Heart left ventricle (tissue), 13 donors: ENCODE measurements around the gene UGT1A6.

ENCODE experiments used
- POLR2A ChIP-seq, 2 donors: fragments of 450-650 bp; IDR thresholded peaks; one replicate each; pipeline ENCODE4 v1.6.1; 2017; ENCODE audit warnings: antibody characterized with exemption in 2 of 2, mild to moderate bottlenecking in 2 of 2, moderate library complexity in 2 of 2
- TF ChIP-seq, protein P1 (sequence below), 12 donors: fragments of 200-600 bp; sonication (generic) in 4 of 12; IDR thresholded peaks; one replicate each; pipeline versions ENCODE4 v1.5.0 to v1.8.0; 2018 to 2022; ENCODE audit warnings: antibody characterized with exemption in 12 of 12, mild to moderate bottlenecking in 5 of 12
- donor health status: ischemic (EF 13 %, LVEDD 7.1; RV severe dilation, severe dysfunction).
- donor health status: DM: no; HTN: yes; CAD: no.
- donor health status: DM: no; HTN: no; CAD: no.
- donor health status: ischemic (EF 25% LVEDD 6.9; RV normal size, moderate dysfunction).
- donor health status: ischemic (EF 25% LVEDD 5.7; RV mildly dilated, moderate dysfunction).
- donor health status: ischemic (EF 35%, LVEDD 5.7; RV mildly dilated, moderate dysfunction).
- donor health status: nonischemic (EF 11% LVEDD 7.7; RV severe dilation, severe dysfunction).
- donor health status: DM: yes; HTN: yes; CAD: no.
- donor health status: PGD.
- donor health status: ischemic (EF 29% LVEDD 5.4; RV normal size, mild dysfunction).
- donor health status: nonischemic (EF 23%, LVEDD 6.1; RV moderate dilation, normal function).

DNA sequence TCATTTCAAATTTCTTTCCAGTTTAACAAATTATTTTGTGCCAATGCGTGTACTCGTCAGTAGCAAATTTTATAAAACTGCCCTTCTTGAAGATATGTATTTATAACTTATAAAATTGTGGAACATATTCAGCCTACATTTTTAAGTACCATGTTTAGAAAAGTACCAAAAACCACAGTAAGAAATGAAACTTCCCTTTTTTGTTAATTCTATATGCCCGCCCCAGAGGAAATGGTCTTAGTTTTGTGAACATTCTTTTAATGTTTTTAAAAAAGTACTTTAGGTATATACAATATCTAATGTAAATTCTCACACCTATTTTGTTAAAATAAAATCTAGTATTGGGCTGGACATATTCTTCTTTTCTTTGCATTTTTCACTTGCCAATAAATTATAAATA is 19.8 kb upstream of the UGT1A6 start:
- no peak for TF ChIP-seq POLR2A (IDR thresholded peaks at IDR 0.05)
- TF ChIP-seq, protein P1, sequence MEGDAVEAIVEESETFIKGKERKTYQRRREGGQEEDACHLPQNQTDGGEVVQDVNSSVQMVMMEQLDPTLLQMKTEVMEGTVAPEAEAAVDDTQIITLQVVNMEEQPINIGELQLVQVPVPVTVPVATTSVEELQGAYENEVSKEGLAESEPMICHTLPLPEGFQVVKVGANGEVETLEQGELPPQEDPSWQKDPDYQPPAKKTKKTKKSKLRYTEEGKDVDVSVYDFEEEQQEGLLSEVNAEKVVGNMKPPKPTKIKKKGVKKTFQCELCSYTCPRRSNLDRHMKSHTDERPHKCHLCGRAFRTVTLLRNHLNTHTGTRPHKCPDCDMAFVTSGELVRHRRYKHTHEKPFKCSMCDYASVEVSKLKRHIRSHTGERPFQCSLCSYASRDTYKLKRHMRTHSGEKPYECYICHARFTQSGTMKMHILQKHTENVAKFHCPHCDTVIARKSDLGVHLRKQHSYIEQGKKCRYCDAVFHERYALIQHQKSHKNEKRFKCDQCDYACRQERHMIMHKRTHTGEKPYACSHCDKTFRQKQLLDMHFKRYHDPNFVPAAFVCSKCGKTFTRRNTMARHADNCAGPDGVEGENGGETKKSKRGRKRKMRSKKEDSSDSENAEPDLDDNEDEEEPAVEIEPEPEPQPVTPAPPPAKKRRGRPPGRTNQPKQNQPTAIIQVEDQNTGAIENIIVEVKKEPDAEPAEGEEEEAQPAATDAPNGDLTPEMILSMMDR (IDR thresholded peaks at IDR 0.05): no peak
